Right lung (tissue), 5 donors: ENCODE results near the gene NBPF9. TPM values are rescaled to one million over a fixed set of nuclear protein-coding genes. Genes with fewer than 3 reads are reported as not detected.
"Not testable (repeated sequence)": the region's sequence is repeated elsewhere in the genome, so short reads cannot be mapped to it uniquely, and the experiment has no call there.

Experiments used
- DNase-seq, 2 donors: peaks; one replicate each; pipeline ENCODE4 v3.0.0-alpha.2; 2013
- polyA plus RNA-seq, 5 donors: library from polyadenylated mRNA; unstranded; fragments of 120-200 nt; gene quantifications; one replicate each; pipeline versions ENCODE4 v1.2.1 to v1.2.3, GENCODE V29; 2013; ENCODE audit warnings: inconsistent platforms in 1 of 5, low replicate concordance in 1 of 5; ENCODE audit not compliant: insufficient read length in 5 of 5, insufficient read depth in 1 of 5

Gene NBPF9
- polyA plus RNA-seq, 5 donors, result 44.8 to 64.4 (median 53.5) TPM

- DNase-seq, result not testable (repeated sequence)
Observed at GRCh38 chr1:149013513-149013912, 89.8 kb downstream of the NBPF9 start.

GRCh38 chr1:149012599-149012998 lies 90.8 kb downstream of the NBPF9 start:
- DNase-seq, result not testable (repeated sequence)

GRCh38 chr1:149009761-149010160 lies 93.6 kb downstream of the NBPF9 start:
- DNase-seq, result not testable (repeated sequence)

GRCh38 chr1:149008769-149009168 lies 94.6 kb downstream of the NBPF9 start:
- DNase-seq, result not testable (repeated sequence)

GRCh38 chr1:149008326-149008725 lies 95.0 kb downstream of the NBPF9 start:
- not testable (repeated sequence) for DNase-seq
